Stimulated activated CD8-positive, alpha-beta memory T cell treated with anti-CD3 and anti-CD28 coated beads, Interleukin-12 subunit alpha, Interleukin-12 subunit beta, amount 100 ng/mL, for 24 hours (primary cell): ENCODE data around the gene GATA2.

Experiments
- DNase-seq: peaks from one replicate; pipeline ENCODE4 v3.0.0-alpha.2; 2020; ENCODE audit errors: extremely low read depth

GATA2 gene

GRCh38 chr3:128487813-128488635 lies 5.0 kb downstream of the GATA2 start:
- DNase-seq, result no peak

DNA sequence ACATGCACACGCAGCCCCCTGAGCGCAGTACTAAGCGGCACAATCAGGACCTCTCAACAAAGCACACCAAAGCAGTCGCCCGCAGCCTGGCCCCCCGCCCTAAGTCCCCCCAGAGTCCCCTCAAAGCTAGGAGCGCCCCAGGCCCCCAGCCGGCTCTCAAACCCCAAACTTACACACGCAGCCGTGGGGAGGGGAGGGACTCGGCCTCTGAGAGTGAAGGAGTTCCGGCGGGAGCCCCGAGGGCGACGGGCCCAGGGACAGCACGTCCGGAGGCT lies 5.5 kb downstream of the GATA2 start:
- DNase-seq, result no peak

- DNase-seq, result no peak
Measured at GRCh38 chr3:128486681-128487537, 6.1 kb downstream of the GATA2 start.

GRCh38 chr3:128486205-128486628 lies 6.8 kb downstream of the GATA2 start:
- no peak for DNase-seq

DNA sequence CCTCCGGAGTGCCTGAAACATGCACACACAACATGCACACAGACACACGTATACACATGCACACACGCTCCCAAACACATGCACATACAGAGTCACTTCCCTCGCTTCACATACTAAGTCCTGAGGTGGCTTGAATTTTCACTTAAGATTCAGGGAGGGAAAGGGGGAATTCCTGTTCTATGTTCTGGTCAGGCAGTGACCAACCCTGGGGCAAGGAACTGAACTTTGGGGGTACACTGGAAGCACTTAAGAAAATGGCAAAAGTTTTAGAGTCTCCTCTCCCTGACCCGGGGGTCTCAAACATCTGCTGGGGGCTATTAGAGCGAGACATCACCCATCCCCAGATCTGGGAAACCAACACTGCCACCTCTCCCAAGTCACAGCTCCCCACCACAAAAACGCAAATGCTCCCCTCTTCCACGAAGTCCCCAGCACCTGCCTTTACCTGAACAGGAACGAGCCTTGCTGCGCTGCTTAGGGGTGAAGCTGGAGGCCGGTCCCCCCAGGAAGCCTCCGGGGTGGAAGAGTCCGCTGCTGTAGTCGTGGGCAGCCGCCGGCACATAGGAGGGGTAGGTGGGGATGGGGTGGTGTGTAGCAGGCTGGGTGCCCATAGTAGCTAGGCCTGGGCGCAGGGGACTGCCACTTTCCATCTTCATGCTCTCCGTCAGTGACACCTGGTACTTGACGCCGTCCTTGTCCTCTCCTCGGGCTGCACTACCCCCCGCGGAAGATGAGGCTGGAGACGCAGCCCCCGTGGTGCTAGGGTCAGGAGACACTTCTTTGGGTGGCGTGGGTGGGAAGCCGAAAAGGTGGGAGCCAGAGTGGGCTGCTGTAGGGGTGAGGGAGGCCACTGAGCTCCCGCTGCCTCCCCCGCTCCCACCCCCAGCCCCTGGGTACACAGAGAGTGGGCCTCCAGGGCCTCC lies 7.5 kb downstream of the GATA2 start:
- DNase-seq, result no peak

DNA sequence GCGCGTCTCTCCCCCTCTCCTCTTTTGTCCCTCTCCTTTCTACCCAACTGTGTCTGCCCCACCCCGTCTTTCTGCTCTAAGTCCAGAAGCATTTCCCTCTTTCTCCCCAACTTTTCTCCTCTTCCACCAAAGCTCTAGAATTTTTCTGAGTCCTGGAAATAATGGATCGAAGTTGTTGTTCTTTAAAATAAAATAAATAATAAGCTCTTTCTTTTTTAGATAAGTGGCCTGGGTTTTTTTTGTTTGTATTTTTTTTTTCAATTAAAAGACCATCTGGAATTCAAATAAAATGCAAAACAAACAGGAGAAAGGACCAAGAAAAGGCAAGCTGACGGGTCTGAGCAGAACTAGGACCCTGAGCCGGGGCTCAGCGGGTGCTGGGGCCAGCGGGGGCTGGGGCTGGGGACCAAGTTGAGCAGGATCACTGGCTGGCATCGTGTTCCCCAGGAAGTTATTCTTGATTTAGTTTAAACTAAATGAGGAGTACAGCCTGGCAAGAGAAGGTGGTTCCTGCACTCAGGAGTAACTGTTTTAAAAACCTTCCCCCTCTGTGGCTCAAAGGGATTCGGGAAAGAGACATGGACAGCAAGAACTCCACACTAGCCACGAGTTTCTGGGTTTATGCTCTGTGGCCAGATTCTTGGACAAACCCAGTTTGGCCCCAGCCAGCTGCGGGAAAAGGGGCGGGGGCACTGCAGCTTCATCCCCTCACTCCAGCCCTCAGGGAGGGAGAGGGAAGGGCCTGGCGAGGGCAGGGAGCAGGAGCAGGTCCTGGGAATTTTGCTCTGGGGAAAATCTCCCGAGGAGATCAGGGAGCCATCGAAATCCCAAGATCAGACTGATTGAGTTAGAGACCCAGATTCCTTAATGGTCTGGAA lies 8.4 kb downstream of the GATA2 start:
- no peak for DNase-seq

- DNase-seq, result no peak
Measured at GRCh38 chr3:128483657-128484403, 9.2 kb downstream of the GATA2 start.

DNA sequence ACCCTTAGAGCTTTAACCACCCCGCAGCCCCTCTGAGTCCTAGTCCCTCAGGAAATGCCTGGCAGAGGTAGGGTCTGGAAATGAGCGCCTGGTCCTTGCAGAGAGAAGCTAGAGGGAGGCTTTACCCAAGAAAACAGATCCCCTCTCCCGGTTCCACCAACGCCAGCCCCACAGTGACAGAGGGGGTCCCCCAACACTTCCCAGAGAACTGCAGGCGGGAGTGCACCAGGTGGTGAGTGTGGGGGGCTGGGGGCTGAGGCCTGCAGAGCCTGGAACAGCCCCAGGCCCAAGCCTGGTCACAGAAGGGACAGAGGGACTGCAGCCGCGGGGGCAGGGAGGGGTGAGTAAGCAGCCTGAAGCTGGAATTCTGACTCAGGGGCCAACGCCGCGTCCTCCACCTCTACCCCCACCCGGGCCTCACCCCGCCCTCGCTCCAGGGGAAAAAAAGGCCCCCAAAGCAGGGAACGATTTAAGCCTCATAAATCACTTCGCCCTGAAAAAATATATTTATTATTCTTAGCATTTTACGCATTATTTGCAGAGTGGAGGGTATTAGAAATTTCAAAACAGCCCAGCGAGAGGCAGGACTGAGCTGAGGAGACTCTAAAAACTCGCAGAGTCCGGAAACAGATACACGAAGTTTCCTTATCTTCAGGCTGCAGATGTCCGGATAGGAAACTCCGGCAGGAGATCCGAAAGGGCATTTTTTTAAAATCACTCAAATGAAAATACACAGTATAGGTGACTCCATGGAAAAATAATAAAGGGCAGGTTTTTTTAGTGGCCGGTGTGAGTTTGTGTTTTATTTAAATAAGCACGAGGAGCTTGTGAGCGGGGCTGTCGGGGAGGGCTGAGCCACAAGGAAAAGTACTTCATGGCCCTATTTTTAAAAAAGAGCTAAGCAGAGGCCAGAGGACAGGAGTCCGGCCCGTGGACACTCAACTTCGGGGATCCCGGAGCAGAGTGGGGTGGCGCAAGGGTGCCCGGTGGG lies 10.0 kb downstream of the GATA2 start:
- no peak for DNase-seq

DNA sequence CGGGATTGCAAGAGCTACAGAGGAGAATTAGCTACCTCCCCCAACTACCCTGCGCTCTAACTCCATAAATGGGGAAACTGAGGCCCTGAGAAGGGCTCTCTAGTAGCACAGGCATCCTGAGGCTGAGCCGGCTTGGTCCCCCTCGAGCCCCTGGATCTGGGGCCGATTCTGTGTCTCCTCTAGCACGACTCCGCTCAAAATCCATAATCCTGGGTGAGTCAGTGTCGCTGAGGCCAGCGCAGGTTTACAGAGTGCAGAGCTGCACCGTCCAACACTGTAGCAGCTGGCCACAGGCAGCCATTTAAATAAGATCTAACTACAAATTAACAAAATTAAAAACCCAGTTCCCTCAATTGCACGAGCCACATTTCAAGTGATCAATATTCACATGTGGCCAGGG lies 10.8 kb downstream of the GATA2 start:
- DNase-seq, result no peak

DNA sequence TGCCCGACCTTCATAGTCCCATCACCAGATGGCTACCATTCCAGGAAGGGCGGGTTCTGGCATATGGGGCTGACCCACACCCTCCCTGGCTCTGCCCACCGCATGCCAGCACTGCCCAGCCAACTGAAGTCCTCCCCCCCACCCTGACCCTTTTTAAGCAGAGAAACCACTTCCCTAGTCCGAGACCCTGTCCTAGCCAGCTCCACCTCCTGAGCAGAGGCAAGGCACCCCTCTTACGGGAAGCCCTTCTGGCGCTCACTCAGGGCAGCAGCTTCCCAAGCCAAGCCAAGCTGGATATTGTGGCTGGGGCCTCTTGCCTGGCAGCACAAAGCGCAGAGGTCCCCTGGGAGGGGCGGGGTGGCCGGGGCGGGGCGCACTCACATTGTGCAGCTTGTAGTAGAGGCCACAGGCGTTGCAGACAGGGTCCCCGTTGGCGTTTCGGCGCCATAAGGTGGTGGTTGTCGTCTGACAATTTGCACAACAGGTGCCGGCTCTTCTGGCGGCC lies 11.5 kb downstream of the GATA2 start:
- no peak for DNase-seq

GRCh38 chr3:128480717-128481437 lies 12.1 kb downstream of the GATA2 start:
- DNase-seq, result no peak

DNA sequence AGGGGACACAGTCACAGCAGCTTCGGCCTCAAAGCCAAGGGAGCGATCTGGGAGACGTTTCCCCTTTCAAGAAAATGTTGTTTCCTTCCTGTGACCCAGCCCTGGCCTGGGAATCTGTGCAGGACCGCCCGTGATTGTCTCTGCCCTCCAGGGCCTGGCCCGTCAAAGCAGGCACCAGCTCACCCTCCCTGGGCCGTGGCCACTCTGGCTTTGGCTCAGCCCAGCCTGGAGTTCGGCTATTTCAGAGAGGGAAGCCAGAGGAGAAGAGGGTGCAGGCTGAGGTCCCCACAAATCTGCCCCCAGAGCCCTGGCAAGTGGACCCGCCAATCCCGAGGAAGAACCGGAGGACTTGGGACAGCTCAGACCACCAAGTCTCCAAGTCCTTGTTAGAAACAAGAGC lies 12.7 kb downstream of the GATA2 start:
- DNase-seq, result no peak

DNA sequence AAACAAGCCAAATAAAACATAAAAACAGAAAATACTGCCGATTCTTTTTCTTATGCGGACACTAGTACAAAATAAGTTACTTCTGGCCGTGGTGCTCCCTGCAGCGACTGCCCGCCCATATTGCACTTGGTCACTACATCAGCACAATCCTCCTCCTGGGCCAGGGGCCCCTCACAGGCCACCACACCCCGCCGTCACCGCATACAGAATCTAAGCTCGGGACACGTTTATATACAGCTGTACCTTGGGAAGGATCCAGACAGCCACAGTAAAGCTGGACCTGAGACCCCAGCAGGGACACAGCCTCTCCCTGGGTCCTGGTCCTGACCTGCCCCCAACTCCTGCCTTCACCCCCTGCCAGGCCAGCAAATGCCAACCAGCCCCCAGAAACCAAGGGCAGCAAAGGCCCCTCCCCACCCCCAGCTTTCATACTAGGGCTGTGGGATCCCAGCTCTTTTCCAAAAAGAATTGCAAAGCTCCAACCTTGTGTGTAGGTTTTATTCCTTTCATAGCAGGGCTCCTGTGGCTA lies 13.4 kb downstream of the GATA2 start:
- no peak for DNase-seq

DNA sequence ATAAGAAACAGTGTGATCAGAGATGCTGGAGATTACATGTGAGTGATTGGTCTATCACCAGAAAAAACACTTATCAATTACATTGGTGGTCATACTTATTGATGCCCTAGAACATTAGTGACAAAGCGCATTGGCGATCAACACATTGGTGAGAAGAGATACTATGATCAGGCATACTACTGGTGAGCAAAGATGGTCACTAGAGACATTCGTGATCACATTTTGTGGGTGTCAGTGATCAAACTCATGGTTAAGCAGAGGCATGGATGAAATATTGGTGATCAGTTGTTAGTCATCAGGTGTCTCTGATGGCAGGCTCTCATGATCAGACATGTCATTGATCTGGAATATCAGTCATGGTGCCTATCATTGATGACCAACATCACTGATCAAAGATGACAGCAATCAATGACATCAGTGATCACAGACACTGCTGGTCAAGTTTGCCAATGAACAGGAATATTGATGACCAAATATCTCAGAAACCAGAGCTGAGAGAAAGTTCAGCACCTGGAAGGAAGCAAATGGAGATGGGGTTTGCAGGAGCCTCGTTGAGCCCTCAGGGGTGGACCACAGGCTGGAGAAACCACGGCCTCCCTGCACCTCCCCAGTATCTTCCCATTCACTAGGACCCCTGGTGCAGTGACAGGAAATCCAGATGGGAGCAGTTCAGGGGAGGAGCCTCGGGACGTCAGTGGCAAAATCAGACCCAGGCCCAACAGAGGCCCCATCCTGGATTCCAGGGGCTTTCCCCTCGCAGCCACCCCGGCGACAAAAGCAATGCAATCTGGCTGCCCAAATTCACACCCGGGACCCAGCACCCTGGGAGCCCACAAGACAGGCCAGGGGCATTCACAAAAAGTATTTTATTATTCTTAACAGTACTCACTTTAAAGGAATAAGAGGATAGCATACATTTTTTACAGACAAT lies 14.2 kb downstream of the GATA2 start:
- no peak for DNase-seq

DNA sequence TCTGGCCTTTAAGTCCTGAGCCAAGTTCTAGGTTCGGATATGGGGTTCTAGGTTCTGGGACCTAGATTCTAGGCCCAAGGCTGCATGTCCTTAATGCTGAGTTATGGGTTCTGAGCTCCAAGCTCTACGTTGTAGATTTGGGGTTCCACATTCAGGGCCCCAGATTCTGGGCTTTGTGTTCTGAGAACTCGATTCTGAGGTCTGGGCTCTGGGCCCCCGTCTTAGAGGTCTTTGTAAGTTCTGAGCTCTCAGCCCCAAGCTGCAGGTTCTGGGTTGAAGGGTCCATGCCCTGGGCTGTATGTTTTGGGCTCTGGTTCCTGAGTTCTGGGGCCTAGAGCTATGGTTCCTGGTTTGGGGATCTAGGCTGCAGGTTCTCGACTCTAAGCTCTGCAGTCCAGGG lies 16.3 kb downstream of the GATA2 start:
- DNase-seq, result no peak

- no peak for DNase-seq
Measured at GRCh38 chr3:128475355-128475754, 17.6 kb downstream of the GATA2 start.

- DNase-seq, result no peak
Measured at GRCh38 chr3:128473737-128474136, 19.3 kb downstream of the GATA2 start.
